Measurements from ENCODE around the gene AP1M1.

The AP1M1 gene

DNA sequence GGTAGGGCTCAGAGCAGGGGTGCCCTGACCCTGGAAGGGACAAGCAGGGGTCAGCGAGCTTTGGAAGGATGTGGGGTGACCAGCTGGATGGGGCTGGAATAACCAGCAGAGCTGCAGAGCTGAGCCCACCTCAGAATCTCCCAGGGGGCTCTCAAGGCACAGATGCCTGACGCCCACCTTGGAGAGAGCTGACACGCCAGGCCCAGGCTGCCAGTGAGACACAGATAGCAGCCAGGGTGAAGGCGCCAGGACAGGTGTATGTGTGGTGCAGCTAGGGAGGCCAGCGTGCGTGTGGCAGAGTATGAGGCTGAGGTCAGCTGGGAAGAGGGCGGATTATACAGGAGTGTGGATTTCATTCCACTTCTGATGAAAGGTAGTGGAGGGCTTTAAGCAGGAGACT lies 8.9 kb downstream of the AP1M1 start:
- DNase-seq (ENCODE audit: low read depth): no peak
- TF ChIP-seq, protein P1, sequence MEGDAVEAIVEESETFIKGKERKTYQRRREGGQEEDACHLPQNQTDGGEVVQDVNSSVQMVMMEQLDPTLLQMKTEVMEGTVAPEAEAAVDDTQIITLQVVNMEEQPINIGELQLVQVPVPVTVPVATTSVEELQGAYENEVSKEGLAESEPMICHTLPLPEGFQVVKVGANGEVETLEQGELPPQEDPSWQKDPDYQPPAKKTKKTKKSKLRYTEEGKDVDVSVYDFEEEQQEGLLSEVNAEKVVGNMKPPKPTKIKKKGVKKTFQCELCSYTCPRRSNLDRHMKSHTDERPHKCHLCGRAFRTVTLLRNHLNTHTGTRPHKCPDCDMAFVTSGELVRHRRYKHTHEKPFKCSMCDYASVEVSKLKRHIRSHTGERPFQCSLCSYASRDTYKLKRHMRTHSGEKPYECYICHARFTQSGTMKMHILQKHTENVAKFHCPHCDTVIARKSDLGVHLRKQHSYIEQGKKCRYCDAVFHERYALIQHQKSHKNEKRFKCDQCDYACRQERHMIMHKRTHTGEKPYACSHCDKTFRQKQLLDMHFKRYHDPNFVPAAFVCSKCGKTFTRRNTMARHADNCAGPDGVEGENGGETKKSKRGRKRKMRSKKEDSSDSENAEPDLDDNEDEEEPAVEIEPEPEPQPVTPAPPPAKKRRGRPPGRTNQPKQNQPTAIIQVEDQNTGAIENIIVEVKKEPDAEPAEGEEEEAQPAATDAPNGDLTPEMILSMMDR (IDR thresholded peaks at IDR 0.05; ENCODE audit: low read depth, low read length, missing control alignments): no peak
- H3K4me3 ChIP-seq (ENCODE audit: low read depth, low read length): no peak overlapping the region
- in situ Hi-C loops (cut with HindIII; ENCODE audit: low sequenced_read_pairs): no loop called here

DNA sequence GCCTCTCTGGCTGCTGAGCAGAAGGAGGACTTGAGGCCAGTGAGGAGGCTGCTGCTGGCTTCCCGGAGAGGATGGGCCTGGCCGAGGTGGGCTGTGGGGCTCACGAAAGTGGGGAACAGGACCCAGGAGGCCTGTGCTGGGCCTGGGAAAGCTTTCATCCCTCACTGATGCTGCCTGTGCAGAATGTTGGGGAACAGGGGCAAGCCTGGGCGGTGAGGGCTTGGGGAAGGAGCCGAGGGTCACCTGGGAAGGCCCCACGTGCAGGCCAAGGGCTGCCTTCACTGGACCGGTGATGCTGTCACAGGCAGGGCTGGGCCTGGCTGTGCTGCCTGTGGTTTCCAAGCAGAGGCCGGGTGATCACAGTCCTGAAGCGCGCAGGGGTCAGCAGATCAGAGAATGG lies 9.4 kb downstream of the AP1M1 start:
- in situ Hi-C loops (cut with HindIII; ENCODE audit: low sequenced_read_pairs): no loop called here
- TF ChIP-seq, protein P1 (IDR thresholded peaks at IDR 0.05; ENCODE audit: low read depth, low read length, missing control alignments): no peak
- H3K4me3 ChIP-seq (ENCODE audit: low read depth, low read length): no peak overlapping the region
- DNase-seq (ENCODE audit: low read depth): no peak

DNA sequence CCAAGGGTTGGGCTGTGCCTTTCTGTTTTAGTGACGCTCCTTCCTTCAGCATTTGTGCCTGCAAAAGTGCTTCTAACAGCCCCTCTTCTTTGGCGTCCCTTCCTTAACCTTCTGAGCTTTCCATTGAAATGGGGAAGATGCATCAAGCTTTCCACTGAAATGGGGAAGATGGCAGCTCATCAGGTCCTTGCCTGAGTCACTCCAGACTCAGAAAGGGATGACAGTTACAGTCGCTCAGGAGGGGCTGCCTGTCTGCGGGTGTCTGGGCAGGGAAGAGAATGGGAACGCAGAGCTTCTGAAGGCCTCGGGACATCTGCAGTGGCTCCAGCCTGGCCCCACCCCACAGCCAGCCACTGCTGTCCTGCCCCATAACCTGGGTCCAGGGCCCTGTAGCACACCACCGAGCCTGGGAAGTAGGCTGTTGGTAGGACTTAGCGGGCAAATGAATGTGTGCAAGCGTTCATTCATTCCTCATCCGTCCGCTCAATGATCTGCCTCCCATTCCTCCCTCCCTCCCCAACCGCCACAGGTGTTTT lies 9.8 kb downstream of the AP1M1 start:
- H3K4me3 ChIP-seq (ENCODE audit: low read depth, low read length): no peak overlapping the region
- no peak for DNase-seq (ENCODE audit: low read depth)
- in situ Hi-C loops (cut with HindIII; ENCODE audit: low sequenced_read_pairs): no loop called here
- TF ChIP-seq, protein P1 (IDR thresholded peaks at IDR 0.05; ENCODE audit: low read depth, low read length, missing control alignments): no peak

DNA sequence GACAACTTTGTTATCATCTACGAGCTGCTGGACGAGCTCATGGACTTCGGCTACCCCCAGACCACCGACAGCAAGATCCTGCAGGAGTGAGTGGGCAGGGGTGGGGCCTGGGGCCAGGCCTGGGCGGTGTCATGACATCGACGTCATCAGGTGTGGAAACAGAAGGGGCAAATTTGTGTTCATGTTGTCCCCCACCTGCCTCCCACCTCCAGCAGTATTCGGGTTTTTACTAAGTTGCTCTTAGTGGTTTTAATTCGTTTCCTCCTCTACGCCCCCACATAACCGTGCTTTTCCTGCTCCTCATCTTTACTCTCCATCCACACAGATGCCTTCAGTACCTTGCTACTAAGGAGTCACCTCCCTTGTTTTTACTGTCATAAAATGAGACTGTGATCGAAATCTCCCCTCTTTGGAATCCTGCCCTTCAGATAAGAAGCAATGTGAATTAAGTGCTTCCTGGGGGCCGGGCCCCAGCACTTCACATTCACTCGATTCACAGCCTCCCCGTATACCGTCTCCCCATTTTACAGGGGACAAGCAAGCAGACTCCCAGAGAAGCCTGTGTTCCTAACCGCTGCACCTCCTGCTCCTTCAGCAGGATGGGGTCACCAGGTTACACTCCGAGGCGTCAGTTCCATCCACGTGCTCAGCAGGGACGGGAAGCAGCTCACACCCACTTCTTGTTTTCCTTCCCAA lies 10.5 kb downstream of the AP1M1 start:
- in situ Hi-C loops (cut with HindIII; ENCODE audit: low sequenced_read_pairs): no loop called here
- no peak for DNase-seq (ENCODE audit: low read depth)
- no peak overlapping the region for H3K4me3 ChIP-seq (ENCODE audit: low read depth, low read length)
- TF ChIP-seq, protein P1 (IDR thresholded peaks at IDR 0.05; ENCODE audit: low read depth, low read length, missing control alignments): no peak

DNA sequence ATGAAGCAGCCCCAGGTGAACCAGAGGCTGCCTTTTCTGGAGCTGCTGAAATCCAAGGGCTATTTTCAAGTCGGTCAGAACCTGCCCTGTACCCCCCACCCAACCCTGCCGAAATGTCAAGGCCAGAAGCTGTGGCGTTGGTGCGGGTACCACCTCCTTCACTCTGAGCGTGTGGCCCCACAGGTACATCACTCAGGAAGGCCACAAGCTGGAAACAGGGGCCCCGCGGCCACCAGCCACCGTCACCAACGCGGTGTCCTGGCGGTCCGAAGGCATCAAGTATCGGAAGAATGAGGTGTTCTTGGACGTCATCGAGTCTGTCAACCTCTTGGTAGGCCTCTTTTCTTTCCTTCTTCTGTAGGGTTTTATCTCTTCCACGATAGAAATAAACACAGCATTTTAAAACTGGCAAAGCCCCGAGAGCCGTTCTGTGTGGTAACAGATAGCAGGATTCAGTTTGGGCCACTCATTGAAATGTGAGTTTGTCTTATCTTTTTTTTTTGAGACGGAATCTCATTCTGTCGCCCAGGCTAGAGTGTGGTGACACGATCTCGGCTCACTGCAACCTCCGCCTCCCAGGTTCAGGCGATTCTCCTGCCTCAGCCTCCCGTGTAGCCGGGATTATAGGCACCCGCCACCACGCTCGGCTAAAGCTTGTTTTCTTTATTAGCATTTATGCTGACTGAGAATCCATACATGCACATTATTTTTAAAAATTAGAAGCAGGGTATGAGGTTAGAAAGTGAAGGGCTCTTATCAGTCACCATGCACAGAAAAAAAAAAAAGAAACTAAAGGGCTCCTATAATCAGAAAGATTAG lies 11.3 kb downstream of the AP1M1 start:
- DNase-seq (ENCODE audit: low read depth): no peak
- in situ Hi-C loops (cut with HindIII; ENCODE audit: low sequenced_read_pairs): no loop called here
- TF ChIP-seq, protein P1 (IDR thresholded peaks at IDR 0.05; ENCODE audit: low read depth, low read length, missing control alignments): no peak
- no peak overlapping the region for H3K4me3 ChIP-seq (ENCODE audit: low read depth, low read length)

DNA sequence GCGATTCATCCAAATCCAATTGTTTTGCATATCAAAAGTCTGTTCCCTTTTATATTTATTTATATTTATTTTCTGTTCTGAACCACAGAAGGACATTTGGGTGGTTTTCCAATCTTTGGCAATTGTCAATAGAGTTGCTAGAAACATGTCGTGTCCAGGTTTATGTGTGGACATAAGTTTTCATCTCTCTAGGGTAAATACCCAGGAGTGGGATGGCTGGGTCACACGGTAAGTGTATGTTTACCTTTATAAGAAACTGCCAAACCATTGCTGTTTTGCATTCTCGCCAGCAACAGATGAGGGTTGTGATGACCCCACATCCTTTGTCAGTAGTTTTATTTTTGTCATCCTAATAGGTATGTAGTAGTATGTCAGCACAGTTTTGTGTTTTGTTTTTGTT lies 12.5 kb downstream of the AP1M1 start:
- H3K4me3 ChIP-seq (ENCODE audit: low read depth, low read length): no peak overlapping the region
- TF ChIP-seq, protein P1 (IDR thresholded peaks at IDR 0.05; ENCODE audit: low read depth, low read length, missing control alignments): no peak
- in situ Hi-C loops (cut with HindIII; ENCODE audit: low sequenced_read_pairs): loop anchor here (10.0 kb wide), 1 partner anchor 185 kb away; no protein-coding TSS in a partner anchor
- no peak for DNase-seq (ENCODE audit: low read depth)
